ENCODE results near the gene LRRN3.

DNA sequence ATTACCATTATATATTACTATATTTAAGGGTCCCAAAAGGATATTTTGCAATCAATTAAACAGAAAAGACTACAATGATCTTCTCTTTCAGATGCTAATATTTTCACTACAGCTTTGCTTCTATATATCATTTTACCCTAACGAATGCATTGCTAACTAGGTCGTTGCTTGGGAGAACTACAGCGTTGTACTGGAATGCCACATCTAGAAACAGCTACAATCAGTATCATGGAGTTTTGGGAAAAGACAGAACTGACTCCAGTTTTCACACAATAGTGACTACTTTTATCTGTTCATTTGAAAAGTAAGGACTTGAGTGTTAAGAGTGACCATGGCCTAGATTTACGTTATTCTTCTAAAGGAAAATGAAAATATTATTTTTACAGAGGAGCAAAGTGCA is 38.5 kb downstream of the LRRN3 start:
- TF ChIP-seq CTCF (IDR thresholded peaks at IDR 0.05; ENCODE audit: borderline replicate concordance, extremely low read depth, low read length, poor library complexity, severe bottlenecking) (no peak), EZH2 (IDR thresholded peaks at IDR 0.05; ENCODE audit: borderline replicate concordance, low read depth, low read length, severe bottlenecking) (no peak)
